GM12891 (cell line): ENCODE results near the gene CATSPERB.
"Not testable (repeated sequence)": the region's sequence is repeated elsewhere in the genome, so short reads cannot be mapped to it uniquely, and the experiment has no call there.

Experiments used
- DNase-seq: peaks from one replicate; pipeline ENCODE4 v3.0.0; 2011; ENCODE audit warnings: low spot score; ENCODE audit not compliant: insufficient read length
- FAIRE-seq: peaks from 2 replicates; lab custom pipeline; 2011; peaks lifted over from hg19 to GRCh38; lab: Jason Lieb, UNC
- PAX5 ChIP-seq: IDR thresholded peaks from 2 replicates; pipeline ENCODE4 v1.6.1; 2011; ENCODE audit warnings: low read length, moderate library complexity, mild to moderate bottlenecking; ENCODE audit not compliant: insufficient read depth, severe bottlenecking
- POLR2A ChIP-seq: IDR thresholded peaks from 2 replicates; pipeline ENCODE4 v1.6.1; 2011; ENCODE audit warnings: low read depth, low read length, control low read depth
- POLR2AphosphoS5 ChIP-seq: IDR thresholded peaks from 2 replicates; pipeline ENCODE4 v1.6.1; 2011; ENCODE audit warnings: low read depth, low read length, control low read depth
- POU2F2 ChIP-seq: IDR thresholded peaks from 2 replicates; pipeline ENCODE4 v1.6.1; 2011; ENCODE audit warnings: low read depth, mild to moderate bottlenecking, control low read depth, low read length, moderate library complexity
- SPI1 ChIP-seq: IDR thresholded peaks from 2 replicates; pipeline ENCODE4 v1.6.1; 2011; ENCODE audit warnings: low read depth, low read length, control low read depth
- TAF1 ChIP-seq: IDR thresholded peaks from 2 replicates; pipeline ENCODE4 v1.6.1; 2011; ENCODE audit warnings: low read depth, low read length, control low read depth

Gene CATSPERB

DNA sequence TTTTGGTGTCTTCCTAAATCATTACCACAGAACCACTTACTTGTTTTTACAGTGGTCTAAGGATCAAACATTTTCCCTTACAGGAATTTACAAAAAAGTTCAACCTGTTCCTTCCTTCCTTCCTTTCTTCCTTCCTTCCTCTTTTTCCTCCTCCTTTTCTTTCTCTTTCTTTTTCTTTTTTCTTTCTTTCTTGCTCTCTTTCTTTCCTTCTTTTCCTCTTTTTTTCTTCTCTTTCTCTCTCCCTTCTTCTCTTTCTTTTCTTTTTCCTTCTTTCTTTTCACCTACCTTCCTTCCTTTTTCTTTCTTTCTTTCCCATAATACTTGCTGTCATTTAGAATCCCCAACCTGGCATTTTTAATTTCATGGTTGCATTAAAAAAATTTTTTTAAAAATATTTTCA lies 162.6 kb downstream of the CATSPERB start:
- DNase-seq, result no peak
- TF ChIP-seq POU2F2, result no peak
- no peak for TF ChIP-seq POLR2AphosphoS5
- no peak for TF ChIP-seq POLR2A
- no peak for TF ChIP-seq TAF1
- no peak for TF ChIP-seq PAX5
- no peak for TF ChIP-seq SPI1
- FAIRE-seq, result no peak

- FAIRE-seq (no peak), DNase-seq (no peak)
- TF ChIP-seq POLR2AphosphoS5 (no peak), POU2F2 (no peak), POLR2A (no peak), PAX5 (no peak), TAF1 (no peak), SPI1 (no peak)
Observed at GRCh38 chr14:91568626-91569025, 163.3 kb downstream of the CATSPERB start.

DNA sequence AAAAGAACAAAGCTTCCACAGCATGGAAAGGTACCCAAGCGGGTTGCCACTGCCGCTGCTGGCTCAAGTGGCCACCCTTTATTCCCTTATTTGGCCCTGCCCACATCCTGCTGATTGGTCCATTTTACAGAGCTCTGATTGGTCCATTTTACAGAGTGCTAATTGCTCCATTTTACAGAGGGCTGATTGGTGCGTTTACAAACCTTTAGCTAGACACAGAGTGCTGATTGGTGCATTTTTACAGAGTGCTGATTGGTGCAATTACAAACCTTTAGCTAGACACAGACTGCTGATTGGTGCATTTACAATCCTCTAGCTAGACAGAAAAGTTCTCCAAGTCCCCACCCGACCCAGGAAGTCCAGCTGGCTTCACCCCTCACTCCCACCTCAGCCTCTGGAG lies 164.1 kb downstream of the CATSPERB start:
- not testable (repeated sequence) for FAIRE-seq, DNase-seq

GRCh38 chr14:91555531-91555930 lies 176.4 kb downstream of the CATSPERB start:
- FAIRE-seq, result no peak
- TF ChIP-seq POU2F2 (no peak), SPI1 (no peak), PAX5 (no peak), TAF1 (no peak), POLR2AphosphoS5 (no peak), POLR2A (no peak)

DNA sequence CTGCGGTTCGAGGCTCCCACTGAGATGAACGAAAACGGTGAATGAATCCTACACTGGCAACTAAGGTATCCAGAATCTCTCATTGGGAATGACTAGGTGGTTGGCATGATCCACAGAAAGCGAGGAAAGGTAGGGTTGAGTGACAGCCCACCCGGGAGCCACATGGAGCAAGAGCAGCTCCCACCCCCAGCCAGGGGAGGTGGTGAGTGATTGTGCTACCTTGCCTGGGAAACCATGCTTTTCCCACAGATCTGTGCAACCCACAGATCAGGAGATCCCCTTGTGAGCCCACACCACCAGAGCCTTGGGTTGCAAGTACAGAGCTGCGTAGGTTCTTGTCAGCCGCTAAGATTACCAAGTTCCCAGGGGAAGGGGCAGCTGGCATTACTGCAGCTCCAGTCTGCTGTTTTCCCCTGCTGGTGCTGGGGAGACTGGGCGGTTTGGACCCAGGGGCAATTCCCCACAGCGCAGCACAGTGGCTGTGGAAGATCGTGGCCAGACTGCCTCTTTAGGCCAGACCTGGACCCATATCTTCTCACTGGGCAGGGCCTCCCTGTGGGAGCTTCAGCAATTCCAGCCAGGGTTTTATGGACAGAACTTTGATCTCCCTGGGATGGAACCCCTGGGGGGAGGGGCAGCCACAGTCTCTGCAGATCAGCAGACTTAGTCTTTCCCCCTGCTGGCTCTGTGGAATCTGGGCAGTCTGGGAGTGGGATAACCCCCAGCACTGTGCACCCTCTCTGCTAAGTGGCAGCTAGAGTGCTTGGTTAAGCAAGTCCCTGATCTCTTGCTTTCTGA lies 177.2 kb downstream of the CATSPERB start:
- TF ChIP-seq POLR2A, result no peak
- no peak for TF ChIP-seq SPI1
- no peak for TF ChIP-seq POU2F2
- no peak for TF ChIP-seq POLR2AphosphoS5
- TF ChIP-seq PAX5, result no peak
- TF ChIP-seq TAF1, result no peak
- DNase-seq (no peak), FAIRE-seq (no peak)

More at GRCh38 chr14:91555531-91555930, 176.4 kb downstream of the CATSPERB start:
- DNase-seq, result no peak

DNA sequence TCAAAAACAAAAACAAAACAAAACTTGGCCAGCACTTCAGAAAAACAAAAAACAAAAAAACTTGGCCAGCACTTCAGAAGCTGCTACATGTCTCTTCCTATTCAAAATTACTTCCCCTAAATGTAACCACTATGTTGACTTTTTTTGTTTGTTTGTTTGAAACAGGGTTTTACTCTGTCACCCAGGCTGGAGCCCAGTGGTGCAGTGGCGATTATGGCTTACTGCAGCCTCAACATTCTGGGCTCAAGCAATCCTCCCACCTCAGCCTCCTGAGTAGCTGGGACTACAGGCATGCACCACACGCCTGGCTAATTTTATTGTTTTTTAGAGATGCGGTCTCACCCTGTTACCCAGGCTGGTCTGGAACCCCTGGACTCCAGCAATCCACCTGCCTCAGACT lies 183.8 kb downstream of the CATSPERB start:
- FAIRE-seq (no peak), DNase-seq (no peak)
- TF ChIP-seq PAX5 (no peak), POLR2AphosphoS5 (no peak), TAF1 (no peak), POLR2A (no peak), SPI1 (no peak), POU2F2 (no peak)

DNA sequence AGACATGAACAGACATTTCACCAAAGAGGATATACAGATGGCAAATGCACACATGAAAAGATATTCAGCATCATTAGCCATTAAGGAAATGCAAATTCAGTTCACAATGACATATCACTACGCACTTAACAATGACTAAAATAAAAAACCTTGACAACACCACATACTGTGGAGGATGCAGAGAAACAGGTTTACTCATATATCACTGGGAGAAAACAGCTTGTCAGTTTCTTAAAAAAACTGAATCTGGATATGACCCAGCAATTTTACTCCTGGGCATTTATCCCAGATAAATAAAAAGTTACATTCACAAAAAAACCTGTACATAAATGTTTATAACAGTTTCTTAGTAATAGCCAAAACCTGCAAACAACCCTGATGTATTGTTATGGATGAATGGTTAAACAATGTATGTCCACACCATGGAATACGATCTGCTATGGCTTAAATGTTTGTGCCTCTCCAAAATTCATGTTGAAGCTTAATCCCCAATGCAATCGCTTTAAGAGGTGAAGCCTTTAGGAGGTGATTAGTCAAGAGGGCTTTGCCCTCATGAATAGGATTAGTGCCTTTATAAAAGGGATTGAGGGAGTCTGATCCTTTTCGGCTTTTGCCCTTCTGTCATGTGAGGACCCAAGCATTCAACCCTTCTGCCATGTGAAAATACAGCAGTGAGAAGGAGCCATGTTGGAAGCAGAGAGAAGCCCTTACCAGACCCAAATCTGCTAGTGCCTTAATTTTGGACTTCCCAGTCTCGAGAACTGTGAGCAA lies 185.8 kb downstream of the CATSPERB start:
- FAIRE-seq, result no peak
- DNase-seq, result no peak
- no peak for TF ChIP-seq SPI1
- TF ChIP-seq PAX5, result no peak
- TF ChIP-seq POLR2A, result no peak
- TF ChIP-seq POLR2AphosphoS5, result no peak
- TF ChIP-seq TAF1, result no peak
- no peak for TF ChIP-seq POU2F2

DNA sequence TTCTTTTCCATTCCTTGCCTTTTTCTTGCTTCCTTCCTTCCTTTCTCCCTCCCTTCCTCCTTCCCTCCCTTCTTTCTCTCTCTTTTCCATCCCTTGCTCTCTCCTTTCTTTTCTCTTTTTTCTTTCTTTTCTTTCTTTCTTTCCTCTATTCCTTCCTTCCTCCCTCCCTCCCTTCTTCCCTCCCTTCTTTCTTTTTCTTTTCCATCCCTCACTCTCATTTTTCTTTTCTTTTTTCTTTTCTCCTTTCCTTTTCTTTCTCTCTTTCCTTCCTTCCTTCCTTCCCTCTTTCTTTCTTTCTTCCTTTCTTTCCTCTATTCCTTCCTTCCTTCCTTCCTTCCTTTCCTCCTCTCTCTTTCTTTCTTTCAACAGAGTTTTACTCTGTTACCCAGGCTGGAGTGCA lies 186.7 kb downstream of the CATSPERB start:
- TF ChIP-seq SPI1 (no peak), POU2F2 (no peak), TAF1 (no peak), POLR2A (no peak), PAX5 (no peak), POLR2AphosphoS5 (no peak)
- no peak for DNase-seq
- no peak for FAIRE-seq

DNA sequence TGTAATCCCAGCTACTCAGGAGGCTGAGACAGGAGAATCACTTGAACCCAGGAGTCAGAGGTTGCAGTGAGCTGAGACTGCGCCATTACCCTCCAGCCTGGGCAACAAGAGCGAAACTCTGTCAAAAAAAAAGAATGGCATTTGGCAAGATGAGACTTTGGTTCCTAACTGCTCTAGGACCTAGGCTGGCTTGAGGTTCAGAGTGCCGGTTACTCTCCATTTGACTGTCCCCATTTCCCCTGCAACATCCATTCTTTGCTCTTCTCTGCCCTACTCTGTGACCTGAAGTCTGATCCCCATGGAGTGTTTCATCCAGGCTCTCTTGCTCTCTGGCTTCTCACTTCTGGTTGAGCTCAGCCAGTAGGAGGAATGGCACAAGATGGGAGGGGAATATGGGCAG lies 195.6 kb downstream of the CATSPERB start:
- FAIRE-seq, result no peak

DNA sequence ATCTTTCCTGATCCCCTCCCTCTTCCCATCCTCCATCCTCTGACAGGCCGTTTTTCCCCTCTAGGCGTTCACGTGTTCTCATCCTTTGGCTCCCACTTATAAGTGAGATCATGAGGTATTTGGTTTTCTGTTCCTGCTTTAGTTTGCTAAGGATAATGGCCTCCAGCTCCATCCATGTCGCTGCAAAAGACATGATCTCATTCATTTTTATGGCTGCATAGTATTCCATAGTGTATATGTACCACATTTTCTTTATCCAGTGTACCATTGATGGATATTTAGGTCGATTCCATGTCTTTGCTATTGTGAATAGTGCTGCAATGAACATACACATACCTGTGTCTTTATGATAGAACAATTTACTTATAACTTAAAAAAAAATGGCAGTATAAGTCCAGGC lies 197.8 kb downstream of the CATSPERB start:
- DNase-seq, FAIRE-seq: not testable (repeated sequence)

More for the DNA sequence above, 195.6 kb downstream of the CATSPERB start:
- TF ChIP-seq SPI1 (no peak), PAX5 (no peak), POLR2AphosphoS5 (no peak), POLR2A (no peak), POU2F2 (no peak)
- DNase-seq, result no peak

DNA sequence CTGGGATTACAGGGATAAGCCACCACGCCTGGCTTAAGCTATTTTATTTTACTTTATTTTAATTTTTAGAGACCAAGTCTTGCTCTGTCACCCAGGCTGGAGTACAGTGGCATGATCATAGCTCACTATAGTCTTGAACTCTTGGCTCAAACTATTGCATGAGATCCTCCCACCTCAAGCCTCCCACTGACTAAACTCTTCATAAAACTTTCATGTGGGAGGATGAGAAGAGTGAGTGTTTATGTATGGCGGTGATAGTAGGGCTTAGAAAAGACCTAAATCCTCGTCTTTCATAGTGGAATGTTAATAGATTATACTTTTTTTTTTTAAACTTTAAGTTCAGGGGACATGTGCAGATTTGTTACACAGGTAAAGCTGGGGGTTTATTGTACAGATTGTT lies 198.3 kb downstream of the CATSPERB start:
- no peak for DNase-seq
- TF ChIP-seq SPI1 (no peak), POU2F2 (no peak), PAX5 (no peak), POLR2AphosphoS5 (no peak), TAF1 (no peak), POLR2A (no peak)
- no peak for FAIRE-seq
